AG04450 (cell line): ENCODE measurements around the gene CCND2. TPM values are rescaled to one million over a fixed set of nuclear protein-coding genes. Genes with fewer than 3 reads are reported as not detected.

Experiments used
- CTCF ChIA-PET: fragments of 300-600, 350-600 bp; formaldehyde crosslinking; extraction: SDS; loops from one replicate; lab custom pipeline; 2022; ENCODE audit warnings: antibody characterized with exemption, inconsistent platforms; lab: Charles Lee
- POLR2A ChIA-PET: fragments of 350-600 bp; formaldehyde crosslinking; extraction: SDS; loops from one replicate; lab custom pipeline; 2021; ENCODE audit warnings: antibody characterized with exemption, inconsistent platforms; lab: Yijun Ruan, JAX
- DNase-seq: peaks from one replicate; pipeline ENCODE4 v3.0.0-alpha.2; 2011; ENCODE audit warnings: low read depth, low spot score
- H3K27ac ChIP-seq: one replicate; pipeline ENCODE4 v1.5.1; 2012; ENCODE audit warnings: low read depth, low read length, control low read depth
- H3K27me3 ChIP-seq: one replicate; pipeline ENCODE4 v1.6.0; 2012; ENCODE audit warnings: low read length; ENCODE audit not compliant: control insufficient read depth, insufficient read depth
- H3K4me3 ChIP-seq: 2 replicates; pipeline ENCODE4 v1.5.1; 2011; ENCODE audit warnings: mild to moderate bottlenecking, low read depth, low read length, control low read depth
- H3K9me3 ChIP-seq: 2 replicates; pipeline ENCODE4 v1.5.1; 2012; ENCODE audit warnings: low read length; ENCODE audit not compliant: control insufficient read depth, insufficient read depth
- polyA plus RNA-seq: library from polyadenylated mRNA; depleted of rRNA; stranded (reverse); fragments of >200 nt; gene quantifications from 2 replicates; pipeline ENCODE4 v1.2.3, GENCODE V29; 2011
- TF ChIP-seq, protein P1 (sequence below): IDR thresholded peaks from 2 replicates; pipeline ENCODE4 v1.5.1; 2011; ENCODE audit warnings: low read depth, low read length, control low read depth, inconsistent platforms

The CCND2 gene
- polyA plus RNA-seq, 1 experiment = 4.2 TPM

DNA sequence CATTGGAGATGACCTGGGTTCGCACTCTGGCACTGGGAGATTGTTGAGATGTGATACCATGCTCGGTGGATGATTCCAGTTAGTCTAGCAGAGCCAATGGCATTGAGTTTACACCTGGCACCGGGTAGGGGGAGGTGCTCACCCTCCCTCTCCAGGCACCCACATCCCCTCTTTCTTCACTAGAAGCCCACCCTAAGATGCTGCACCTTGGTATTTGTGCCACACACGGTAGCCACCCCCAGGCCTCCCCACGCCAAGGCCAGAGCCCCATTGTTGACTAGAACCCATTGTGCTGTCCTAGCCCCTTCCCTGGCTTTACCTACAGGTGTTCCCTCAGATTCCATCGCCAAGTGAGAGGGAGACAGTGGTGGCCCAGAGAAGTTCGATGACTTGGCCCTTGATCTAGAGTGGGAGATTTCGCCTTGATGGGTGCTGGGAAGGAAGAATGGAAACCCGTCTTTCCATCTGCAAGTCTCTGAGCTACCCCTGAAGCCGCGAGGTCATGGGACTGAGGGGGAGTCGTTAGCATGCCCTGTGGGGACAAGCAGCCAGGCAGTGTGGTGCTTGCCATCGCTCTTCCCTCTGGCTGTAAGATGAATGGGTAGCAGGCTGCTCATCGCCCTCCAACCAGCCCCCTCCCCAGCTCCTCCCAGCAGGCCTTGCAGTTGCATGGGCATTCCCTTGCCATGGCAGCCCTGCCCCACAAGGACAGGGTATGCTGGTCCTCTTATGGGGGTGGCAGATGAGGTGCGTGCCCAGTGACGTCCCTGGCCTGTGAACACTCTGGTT is 8.7 kb downstream of the CCND2 start:
- H3K27ac ChIP-seq = no peak overlapping the region
- CTCF ChIA-PET = no interaction called here
- TF ChIP-seq, protein P1, sequence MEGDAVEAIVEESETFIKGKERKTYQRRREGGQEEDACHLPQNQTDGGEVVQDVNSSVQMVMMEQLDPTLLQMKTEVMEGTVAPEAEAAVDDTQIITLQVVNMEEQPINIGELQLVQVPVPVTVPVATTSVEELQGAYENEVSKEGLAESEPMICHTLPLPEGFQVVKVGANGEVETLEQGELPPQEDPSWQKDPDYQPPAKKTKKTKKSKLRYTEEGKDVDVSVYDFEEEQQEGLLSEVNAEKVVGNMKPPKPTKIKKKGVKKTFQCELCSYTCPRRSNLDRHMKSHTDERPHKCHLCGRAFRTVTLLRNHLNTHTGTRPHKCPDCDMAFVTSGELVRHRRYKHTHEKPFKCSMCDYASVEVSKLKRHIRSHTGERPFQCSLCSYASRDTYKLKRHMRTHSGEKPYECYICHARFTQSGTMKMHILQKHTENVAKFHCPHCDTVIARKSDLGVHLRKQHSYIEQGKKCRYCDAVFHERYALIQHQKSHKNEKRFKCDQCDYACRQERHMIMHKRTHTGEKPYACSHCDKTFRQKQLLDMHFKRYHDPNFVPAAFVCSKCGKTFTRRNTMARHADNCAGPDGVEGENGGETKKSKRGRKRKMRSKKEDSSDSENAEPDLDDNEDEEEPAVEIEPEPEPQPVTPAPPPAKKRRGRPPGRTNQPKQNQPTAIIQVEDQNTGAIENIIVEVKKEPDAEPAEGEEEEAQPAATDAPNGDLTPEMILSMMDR = no peak
- H3K4me3 ChIP-seq = no peak overlapping the region
- H3K9me3 ChIP-seq = no peaks in the 10 kb centered on the region
- no peak for DNase-seq
- POLR2A ChIA-PET = interaction anchor here (0.6 kb wide), 1 partner anchor 10 kb away, joined by 4 read pairs; no protein-coding TSS in a partner anchor
- H3K27me3 ChIP-seq = peaks cover 15% of the 10 kb centered on the region

DNA sequence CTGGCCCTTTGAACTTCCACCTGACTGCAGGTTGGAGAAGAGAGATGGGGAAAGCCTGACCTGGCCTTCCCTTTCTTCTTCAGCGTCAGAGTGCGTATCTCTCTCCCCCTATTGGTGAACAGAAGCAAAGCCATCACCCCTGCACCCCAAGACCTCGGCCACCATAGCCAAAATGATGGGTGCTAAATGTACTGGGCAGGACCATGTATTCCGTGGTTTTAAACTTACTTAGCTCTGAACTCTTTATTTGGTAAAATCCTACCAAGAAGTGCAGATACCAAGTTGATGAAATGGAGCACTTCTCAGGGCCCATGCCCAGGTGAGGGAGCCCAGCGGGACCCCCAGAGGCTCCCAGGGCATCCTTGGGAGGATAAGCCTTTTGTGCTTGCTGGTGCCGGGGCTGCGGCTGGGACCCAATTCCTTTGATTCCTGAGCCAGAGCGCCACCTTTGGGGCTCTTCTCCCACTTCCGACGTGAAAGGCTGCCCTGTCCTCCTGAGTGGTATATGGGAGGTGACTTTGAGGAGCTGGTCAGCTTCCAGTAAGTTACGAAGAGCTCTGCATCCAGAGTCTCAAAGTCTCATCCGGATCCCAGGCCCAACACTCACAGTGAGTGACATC is 9.4 kb downstream of the CCND2 start:
- POLR2A ChIA-PET = interaction anchor here (0.6 kb wide), 1 partner anchor 11 kb away, joined by 4 read pairs; no protein-coding TSS in a partner anchor
- no peak for DNase-seq
- CTCF ChIA-PET = no interaction called here
- no peak overlapping the region for H3K4me3 ChIP-seq
- TF ChIP-seq, protein P1 = no peak
- H3K9me3 ChIP-seq = no peaks in the 10 kb centered on the region
- no peak overlapping the region for H3K27ac ChIP-seq
- peaks cover 11% of the 10 kb centered on the region for H3K27me3 ChIP-seq

DNA sequence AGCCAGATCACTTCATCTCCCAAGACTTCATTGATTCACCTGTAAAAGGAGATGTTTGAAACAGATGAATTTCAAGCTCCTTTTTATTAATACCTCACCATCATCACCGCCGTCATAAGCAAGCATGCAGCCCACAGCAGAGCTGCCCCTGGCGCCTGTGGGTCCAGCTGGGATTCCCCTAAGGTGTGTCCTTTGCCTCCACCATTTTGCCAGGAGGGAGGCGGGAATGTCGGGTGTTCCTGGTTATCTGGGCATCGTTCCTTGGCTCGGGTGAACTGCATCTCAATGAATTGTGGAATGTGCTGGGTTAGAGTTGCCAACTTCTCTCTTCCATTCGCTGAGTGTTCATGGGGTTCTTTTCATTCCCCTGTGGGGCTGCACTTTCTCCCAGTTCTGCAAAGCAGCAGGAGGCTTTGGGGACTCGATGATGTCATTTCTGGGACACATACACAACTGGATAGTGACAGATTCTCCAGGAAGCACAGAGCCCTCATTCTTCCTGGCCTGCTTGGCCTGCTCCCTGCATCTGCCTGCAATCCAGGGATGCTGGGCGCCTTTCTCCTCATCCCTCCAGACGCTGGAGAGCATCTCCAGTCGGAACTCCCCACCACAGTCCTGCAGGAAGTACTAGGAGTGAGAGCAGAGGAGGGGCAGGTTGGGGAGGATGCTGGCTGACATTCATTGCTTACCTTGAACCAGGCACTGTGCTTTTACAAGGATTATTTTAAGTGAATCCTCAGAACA is 10.1 kb downstream of the CCND2 start:
- no peak for DNase-seq
- POLR2A ChIA-PET = interaction anchor here (0.6 kb wide), 1 partner anchor 12 kb away, joined by 9 read pairs; no protein-coding TSS in a partner anchor
- Histone ChIP-seq H3K27ac (no peak overlapping the region), H3K4me3 (no peak overlapping the region), H3K27me3 (peaks cover 7% of the 10 kb centered on the region), H3K9me3 (no peaks in the 10 kb centered on the region)
- TF ChIP-seq, protein P1 = no peak
- CTCF ChIA-PET = no interaction called here

DNA sequence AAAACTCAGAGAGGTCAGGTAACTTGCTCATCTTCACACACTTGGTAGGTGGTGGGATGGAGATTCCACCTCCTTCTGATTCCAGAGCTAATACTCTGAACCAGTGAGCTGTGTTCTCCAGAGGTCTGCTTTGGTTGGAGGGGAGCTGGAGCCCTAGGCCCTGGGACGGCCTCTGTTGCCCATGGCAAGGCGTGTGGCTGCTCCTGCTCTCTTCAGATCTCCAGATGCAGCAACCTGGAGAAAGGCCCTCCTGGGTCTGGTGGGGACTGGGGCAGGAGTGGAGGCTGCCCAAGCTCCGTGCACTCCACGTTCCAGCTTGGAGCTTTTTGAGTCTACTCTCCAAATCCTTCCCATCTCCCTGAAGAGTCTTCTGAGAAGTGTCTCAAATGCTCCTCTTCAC is 10.7 kb downstream of the CCND2 start:
- Histone ChIP-seq H3K27ac (no peak overlapping the region), H3K9me3 (no peaks in the 10 kb centered on the region), H3K27me3 (peaks cover 2% of the 10 kb centered on the region), H3K4me3 (no peak overlapping the region)
- CTCF ChIA-PET = no interaction called here
- TF ChIP-seq, protein P1 = no peak
- POLR2A ChIA-PET = interaction anchor here (0.6 kb wide), 1 partner anchor 12 kb away, joined by 9 read pairs; no protein-coding TSS in a partner anchor
- no peak for DNase-seq
